PC-9 (cell line): ENCODE data around the gene PTPN1. TPM values are rescaled to one million over a fixed set of nuclear protein-coding genes. Genes with fewer than 3 reads are reported as not detected.

ENCODE experiments used
- BruUV-seq: library from RNA; stranded (reverse); fragments of 400-500 nt; replicated peaks from 2 replicates; lab custom pipeline; 2021; lab: Mats Ljungman, UMichigan
- CTCF ChIA-PET: fragments of 300-600 bp; sonication (Branson Sonifier 250); formaldehyde crosslinking; loops from one replicate; lab custom pipeline; 2022; ENCODE audit warnings: antibody characterized with exemption; lab: Charles Lee
- POLR2A ChIA-PET: fragments of 300-600 bp; sonication (Branson Sonifier 250); formaldehyde crosslinking; loops from one replicate; lab custom pipeline; 2022; ENCODE audit warnings: antibody characterized with exemption; ENCODE audit not compliant: unreplicated experiment; lab: Charles Lee
- DNase-seq, 2 experiments: peaks; one replicate each; pipeline versions ENCODE4 v3.0.0 to v3.0.0-alpha.2; 2015 to 2022; ENCODE audit warnings: mixed read lengths in 1 of 2
- H2AFZ ChIP-seq: fragments of 200-600 bp; sonication (generic); 2 replicates; pipeline ENCODE4 v1.8.1; 2017; ENCODE audit warnings: antibody characterized with exemption
- H3F3A ChIP-seq: fragments of 200-600 bp; sonication (generic); 2 replicates; pipeline ENCODE4 v1.8.1; 2017; ENCODE audit warnings: antibody characterized with exemption, mild to moderate bottlenecking, low read depth; ENCODE audit not compliant: insufficient read depth
- H3K27ac ChIP-seq: fragments of 200-600 bp; sonication (generic); 2 replicates; pipeline ENCODE4 v1.6.1; 2016; ENCODE audit warnings: mixed run types
- H3K27me3 ChIP-seq: fragments of 200-600 bp; sonication (generic); 2 replicates; pipeline ENCODE4 v1.6.1; 2016; ENCODE audit warnings: low read depth, mixed run types; ENCODE audit not compliant: insufficient read depth
- H3K36me3 ChIP-seq: fragments of 200-600 bp; sonication (generic); 2 replicates; pipeline ENCODE4 v1.6.1; 2016; ENCODE audit warnings: low read depth, mixed run types
- H3K4me1 ChIP-seq: fragments of 200-600 bp; sonication (generic); replicated peaks from 2 replicates; pipeline ENCODE4 v1.6.1; 2016; ENCODE audit warnings: mixed run types; ENCODE audit not compliant: insufficient read depth
- H3K4me2 ChIP-seq: fragments of 200-600 bp; sonication (generic); 2 replicates; pipeline ENCODE4 v1.6.1; 2017; ENCODE audit warnings: mixed run types
- H3K4me3 ChIP-seq: fragments of 200-600 bp; sonication (generic); 2 replicates; pipeline ENCODE4 v1.6.1; 2016; ENCODE audit warnings: mixed run types
- H3K79me2 ChIP-seq: fragments of 200-600 bp; sonication (generic); 2 replicates; pipeline ENCODE4 v1.6.1; 2017; ENCODE audit warnings: low read depth, mixed run types
- H3K9me2 ChIP-seq: fragments of 200-600 bp; sonication (generic); 2 replicates; pipeline ENCODE4 v1.8.1; 2017; ENCODE audit warnings: mild to moderate bottlenecking; ENCODE audit not compliant: insufficient read depth
- H3K9me3 ChIP-seq: fragments of 200-600 bp; sonication (generic); 2 replicates; pipeline ENCODE4 v1.8.1; 2016; ENCODE audit warnings: low read depth; ENCODE audit not compliant: insufficient read depth
- H4K20me1 ChIP-seq: fragments of 200-600 bp; sonication (generic); 2 replicates; pipeline ENCODE4 v1.8.1; 2017; ENCODE audit not compliant: insufficient read depth
- CTCF ChIP-seq: fragments of 200-600 bp; sonication (generic); conservative IDR thresholded peaks from 2 replicates; pipeline ENCODE4 v1.6.1; 2017; ENCODE audit warnings: mixed run types, antibody characterized with exemption, mild to moderate bottlenecking, moderate library complexity
- EZH2 ChIP-seq: fragments of 200-600 bp; sonication (generic); IDR thresholded peaks from 2 replicates; pipeline ENCODE4 v1.8.0; 2017; ENCODE audit warnings: antibody characterized with exemption, low read depth
- intact Hi-C: fragments of 100-400 bp; cut with micrococcal nuclease; formaldehyde crosslinking; loops from one replicate; pipeline ENCODE4 v1.10.0; 2022; ENCODE audit not compliant: unreplicated experiment
- total RNA-seq: library from RNA; stranded (reverse); gene quantifications from 2 replicates; pipeline ENCODE4 v1.2.3, GENCODE V29; 2021

The PTPN1 gene
- total RNA-seq, 1 experiment from 2014 or later = 59.8 TPM

GRCh38 chr20:50516935-50517816 is 7.0 kb downstream of the PTPN1 start:
- Histone ChIP-seq H3K9me3 (no peaks in the 10 kb centered on the region), H3K4me2 (no peak overlapping the region), H3K9me2 (no peaks in the 10 kb centered on the region), H3F3A (no peaks in the 10 kb centered on the region; the same call in 1 of the 2 replicates), H2AFZ (no peak overlapping the region), H3K4me1 (peaks cover 27% of the 10 kb centered on the region), H3K4me3 (no peak overlapping the region), H4K20me1 (peaks cover 15% of the 10 kb centered on the region; the same call in 1 of the 2 replicates), H3K36me3 (peaks cover 7% of the 10 kb centered on the region; the same call in 1 of the 2 replicates), H3K27ac (no peak overlapping the region), H3K79me2 (peaks cover 98% of the 10 kb centered on the region), H3K27me3 (no peaks in the 10 kb centered on the region)
- ChIA-PET CTCF (interaction anchor here (0.5 kb wide), 1 partner anchor 364 kb away, joined by 6 read pairs; no protein-coding TSS in a partner anchor), POLR2A (interaction anchor here (0.5 kb wide), 1 partner anchor 734 kb away, joined by 4 read pairs; no protein-coding TSS in a partner anchor)
- DNase-seq = no peak
- TF ChIP-seq EZH2 (no peak), CTCF (no peak)
- intact Hi-C loops = no loop called here
- no TSS peak for BruUV-seq

GRCh38 chr20:50517817-50518154 is 7.6 kb downstream of the PTPN1 start:
- ChIA-PET CTCF (interaction anchor here (0.5 kb wide), 1 partner anchor 365 kb away, joined by 6 read pairs; no protein-coding TSS in a partner anchor), POLR2A (no interaction called here)
- Histone ChIP-seq H3K9me2 (no peaks in the 10 kb centered on the region), H3K79me2 (peaks cover 98% of the 10 kb centered on the region), H3K4me2 (no peak overlapping the region), H3K9me3 (no peaks in the 10 kb centered on the region), H3K4me3 (no peak overlapping the region), H3F3A (no peaks in the 10 kb centered on the region; the same call in 1 of the 2 replicates), H3K27ac (no peak overlapping the region), H3K4me1 (peaks cover 21% of the 10 kb centered on the region), H3K36me3 (peaks cover 2% of the 10 kb centered on the region; the same call in 1 of the 2 replicates), H3K27me3 (no peaks in the 10 kb centered on the region), H2AFZ (no peak overlapping the region), H4K20me1 (peaks cover 9% of the 10 kb centered on the region; the same call in 1 of the 2 replicates)
- intact Hi-C loops = no loop called here
- no TSS peak for BruUV-seq
- no peak for DNase-seq
- no peak for TF ChIP-seq CTCF

- DNase-seq = no peak
- no peak overlapping the region for H3K4me3 ChIP-seq
- H3K9me2 ChIP-seq = no peaks in the 10 kb centered on the region
- no peaks in the 10 kb centered on the region for H3K9me3 ChIP-seq
- no peak overlapping the region for H3K4me2 ChIP-seq
- intact Hi-C loops = no loop called here
- peaks cover 16% of the 10 kb centered on the region for H3K4me1 ChIP-seq
- no peak overlapping the region for H3K27ac ChIP-seq
- BruUV-seq = no TSS peak
- H4K20me1 ChIP-seq = peaks cover 5% of the 10 kb centered on the region; the same call in 1 of the 2 replicates
- H3K27me3 ChIP-seq = no peaks in the 10 kb centered on the region
- ChIA-PET POLR2A (no interaction called here), CTCF (interaction anchor here (0.6 kb wide), 1 partner anchor 55 kb away, joined by 3 read pairs; no protein-coding TSS in a partner anchor)
- H3F3A ChIP-seq = no peaks in the 10 kb centered on the region; the same call in 1 of the 2 replicates
- TF ChIP-seq EZH2 (no peak), CTCF (no peak)
- H2AFZ ChIP-seq = no peak overlapping the region
- H3K79me2 ChIP-seq = peaks cover 98% of the 10 kb centered on the region
- H3K36me3 ChIP-seq = no peaks in the 10 kb centered on the region; the same call in 1 of the 2 replicates
Measured at GRCh38 chr20:50518270-50518721, 8.1 kb downstream of the PTPN1 start.
